IPS-11a (cell line): ENCODE measurements around the gene TMEM131L.
"Not testable (repeated sequence)": the region's sequence is repeated elsewhere in the genome, so short reads cannot be mapped to it uniquely, and the experiment has no call there.

Experiments used
- H3K4me3 ChIP-seq: one replicate; pipeline ENCODE4 v1.5.1; 2013; ENCODE audit warnings: low read depth, low read length, control low read depth

TMEM131L gene

GRCh38 chr4:153538487-153539357 lies 72.6 kb downstream of the TMEM131L start:
- no peak overlapping the region for H3K4me3 ChIP-seq

GRCh38 chr4:153539422-153539821 lies 73.3 kb downstream of the TMEM131L start:
- H3K4me3 ChIP-seq = no peak overlapping the region

- no peak overlapping the region for H3K4me3 ChIP-seq
Observed at GRCh38 chr4:153541456-153542096, 75.4 kb downstream of the TMEM131L start.

GRCh38 chr4:153542131-153542530 lies 76.0 kb downstream of the TMEM131L start:
- H3K4me3 ChIP-seq = no peak overlapping the region

DNA sequence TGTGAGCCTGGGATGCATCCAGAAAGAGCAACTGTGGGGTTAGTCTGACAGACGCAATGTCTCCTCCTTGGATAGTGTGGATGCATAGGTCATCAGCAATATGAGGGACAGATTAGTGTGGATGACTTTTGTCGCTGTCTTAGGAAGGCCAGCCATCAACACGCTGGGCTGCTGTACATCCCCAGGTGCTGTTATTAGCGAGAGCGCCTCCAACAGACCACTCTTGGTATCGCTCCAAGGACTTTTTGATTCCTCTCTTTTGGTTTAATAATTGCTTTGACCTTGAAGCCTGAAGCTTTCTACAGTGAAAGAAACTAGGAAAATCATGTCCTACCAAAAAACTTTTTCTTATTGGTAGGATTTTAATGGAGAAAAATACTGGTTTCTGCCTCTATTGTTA lies 76.7 kb downstream of the TMEM131L start:
- no peak overlapping the region for H3K4me3 ChIP-seq

- H3K4me3 ChIP-seq = no peak overlapping the region
Observed at GRCh38 chr4:153543351-153543750, 77.2 kb downstream of the TMEM131L start.

DNA sequence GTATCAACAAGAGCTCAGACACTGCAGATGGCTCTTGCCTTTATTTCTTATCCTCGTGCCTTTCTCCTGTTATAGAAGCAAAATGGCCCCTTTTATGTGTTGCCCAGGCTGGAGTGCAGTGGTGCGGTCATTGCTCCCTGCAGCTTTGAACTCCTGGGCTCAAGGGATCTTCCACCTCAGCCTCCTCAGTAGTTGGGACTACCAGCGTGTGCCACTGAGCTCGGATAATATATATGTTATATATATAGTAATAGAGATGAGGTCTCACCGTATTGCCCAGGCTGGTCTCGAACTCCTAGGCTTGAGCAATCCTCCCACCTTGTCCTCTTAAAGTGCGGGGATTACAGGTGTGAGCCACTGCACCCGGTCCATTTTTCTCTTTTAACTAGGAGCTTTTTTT lies 79.7 kb downstream of the TMEM131L start:
- no peak overlapping the region for H3K4me3 ChIP-seq

DNA sequence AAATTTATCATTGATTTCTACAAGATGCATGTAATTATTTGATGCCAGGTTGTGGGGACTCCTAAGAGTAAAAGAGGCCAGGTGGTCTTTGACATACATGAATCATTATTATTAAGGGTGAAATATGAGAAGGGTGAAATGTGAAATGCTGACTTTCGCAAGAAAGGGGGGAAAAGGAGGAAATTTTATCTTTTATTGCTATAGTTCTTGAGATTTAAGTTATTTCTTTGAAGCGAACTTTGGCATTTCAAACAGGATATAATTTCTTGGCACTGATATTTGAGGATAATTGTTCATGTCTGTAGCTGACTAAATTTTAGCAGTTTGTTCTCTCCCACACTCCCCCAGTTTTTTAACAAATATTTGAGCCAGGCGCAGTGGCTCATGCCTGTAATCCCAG lies 80.1 kb downstream of the TMEM131L start:
- no peak overlapping the region for H3K4me3 ChIP-seq

DNA sequence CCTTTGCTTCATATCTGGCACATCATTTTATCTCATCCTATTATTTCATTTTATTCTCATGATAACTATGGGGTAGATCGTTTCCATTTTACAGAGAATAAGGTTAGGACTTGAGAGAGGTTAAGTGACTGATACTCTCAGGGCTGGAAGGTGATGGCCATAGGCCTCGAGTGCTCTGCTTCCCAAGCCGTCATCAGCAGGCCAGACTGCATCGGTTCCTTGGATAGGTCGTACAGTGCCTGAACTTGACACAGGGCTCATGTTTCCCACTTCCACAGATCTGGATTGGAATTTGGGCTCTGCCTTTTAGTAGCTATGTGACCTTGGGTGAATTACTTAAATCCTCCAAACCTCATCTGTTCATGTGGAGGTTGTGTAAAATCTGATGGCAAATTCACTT lies 81.4 kb downstream of the TMEM131L start:
- H3K4me3 ChIP-seq = no peak overlapping the region

DNA sequence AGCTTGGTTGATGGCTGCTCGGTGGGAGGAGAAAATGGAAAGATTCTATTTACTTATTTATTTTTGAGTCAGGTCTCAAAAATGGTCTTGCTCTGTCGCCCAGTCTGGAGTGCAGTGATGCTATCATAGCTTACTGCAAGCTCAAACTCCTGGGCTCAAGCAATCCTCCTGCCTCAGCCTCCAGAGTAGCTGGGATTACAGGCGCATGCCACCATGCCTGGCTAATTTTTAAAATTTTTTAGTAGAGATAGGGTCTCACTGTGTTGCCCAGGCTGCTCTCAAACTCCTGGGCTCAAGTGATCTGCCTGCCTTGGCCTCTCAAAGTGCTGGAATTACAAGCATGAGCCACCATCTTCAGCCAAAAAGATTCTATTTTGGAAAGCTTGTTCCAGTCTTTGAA lies 82.7 kb downstream of the TMEM131L start:
- H3K4me3 ChIP-seq = not testable (repeated sequence)

DNA sequence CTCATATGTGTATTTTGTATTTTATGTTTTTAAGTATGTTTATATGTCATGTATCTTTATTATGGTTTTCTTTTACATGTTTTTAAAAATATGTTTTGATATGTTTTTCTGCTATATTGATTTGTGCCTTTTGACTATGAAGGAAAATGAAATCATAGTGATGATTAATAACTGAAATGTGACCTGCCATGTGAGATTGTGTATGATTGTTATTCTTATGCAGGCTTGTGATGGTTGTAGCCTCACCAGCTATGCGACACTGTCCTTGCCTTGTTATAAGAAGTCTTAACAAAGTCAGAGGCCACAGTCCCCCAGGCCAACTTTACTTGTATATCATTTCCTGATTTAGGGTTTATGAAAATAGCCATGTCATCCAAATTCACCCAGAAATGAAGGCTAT lies 83.2 kb downstream of the TMEM131L start:
- no peak overlapping the region for H3K4me3 ChIP-seq

GRCh38 chr4:153553155-153553818 lies 87.1 kb downstream of the TMEM131L start:
- no peak overlapping the region for H3K4me3 ChIP-seq

- H3K4me3 ChIP-seq = no peak overlapping the region
Observed at GRCh38 chr4:153553819-153554170, 87.6 kb downstream of the TMEM131L start.

GRCh38 chr4:153555730-153556434 lies 89.7 kb downstream of the TMEM131L start:
- H3K4me3 ChIP-seq = no peak overlapping the region

GRCh38 chr4:153556435-153556815 lies 90.3 kb downstream of the TMEM131L start:
- H3K4me3 ChIP-seq = no peak overlapping the region

GRCh38 chr4:153560908-153561307 lies 94.7 kb downstream of the TMEM131L start:
- no peak overlapping the region for H3K4me3 ChIP-seq

GRCh38 chr4:153564630-153565525 lies 98.7 kb downstream of the TMEM131L start:
- H3K4me3 ChIP-seq = no peak overlapping the region

GRCh38 chr4:153566631-153567150 lies 100.5 kb downstream of the TMEM131L start:
- H3K4me3 ChIP-seq = no peak overlapping the region

DNA sequence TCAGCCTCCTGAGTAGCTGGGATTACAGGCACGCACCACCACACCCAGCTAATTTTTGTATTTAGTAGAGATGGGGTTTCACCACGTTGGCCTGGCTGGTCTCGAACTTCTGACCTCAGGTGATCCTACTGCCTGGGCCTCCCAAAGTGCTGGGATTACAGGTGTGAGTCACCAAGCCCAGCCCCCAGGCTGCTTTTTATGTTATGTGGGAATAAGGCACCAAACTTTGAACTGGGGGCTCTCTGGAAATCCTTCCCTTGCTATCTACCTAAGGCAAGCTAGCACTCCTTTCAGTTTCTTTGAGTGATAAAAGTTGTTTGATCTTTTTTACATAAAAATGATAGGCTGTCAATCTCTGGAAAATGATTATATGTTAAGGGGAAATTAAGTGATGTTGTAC lies 101.5 kb downstream of the TMEM131L start:
- not testable (repeated sequence) for H3K4me3 ChIP-seq
